ENCODE data around the gene BRD3OS.
"Not testable (repeated sequence)": the region's sequence is repeated elsewhere in the genome, so short reads cannot be mapped to it uniquely, and the experiment has no call there.

DNA sequence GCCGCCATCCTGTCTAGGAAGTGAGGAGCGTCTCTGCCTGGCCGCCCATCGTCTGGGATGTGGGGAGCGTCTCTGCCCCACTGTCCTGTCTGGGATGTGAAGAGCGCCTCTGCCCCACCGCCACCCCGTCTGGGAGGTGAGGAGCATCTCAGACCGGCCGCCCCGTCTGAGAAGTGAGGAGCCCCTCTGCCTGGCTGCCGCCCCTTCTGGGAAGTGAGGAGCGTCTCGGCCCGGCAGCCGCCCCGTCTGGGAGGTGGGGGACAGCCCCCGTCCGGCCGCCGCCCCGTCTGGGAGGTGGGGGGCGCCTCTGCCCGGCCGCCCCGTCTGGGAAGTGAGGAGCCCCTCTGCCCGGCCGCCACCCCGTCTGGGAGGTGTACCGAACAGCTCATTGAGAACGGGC lies 50.4 kb downstream of the BRD3OS start:
- TF ChIP-seq, protein P1, sequence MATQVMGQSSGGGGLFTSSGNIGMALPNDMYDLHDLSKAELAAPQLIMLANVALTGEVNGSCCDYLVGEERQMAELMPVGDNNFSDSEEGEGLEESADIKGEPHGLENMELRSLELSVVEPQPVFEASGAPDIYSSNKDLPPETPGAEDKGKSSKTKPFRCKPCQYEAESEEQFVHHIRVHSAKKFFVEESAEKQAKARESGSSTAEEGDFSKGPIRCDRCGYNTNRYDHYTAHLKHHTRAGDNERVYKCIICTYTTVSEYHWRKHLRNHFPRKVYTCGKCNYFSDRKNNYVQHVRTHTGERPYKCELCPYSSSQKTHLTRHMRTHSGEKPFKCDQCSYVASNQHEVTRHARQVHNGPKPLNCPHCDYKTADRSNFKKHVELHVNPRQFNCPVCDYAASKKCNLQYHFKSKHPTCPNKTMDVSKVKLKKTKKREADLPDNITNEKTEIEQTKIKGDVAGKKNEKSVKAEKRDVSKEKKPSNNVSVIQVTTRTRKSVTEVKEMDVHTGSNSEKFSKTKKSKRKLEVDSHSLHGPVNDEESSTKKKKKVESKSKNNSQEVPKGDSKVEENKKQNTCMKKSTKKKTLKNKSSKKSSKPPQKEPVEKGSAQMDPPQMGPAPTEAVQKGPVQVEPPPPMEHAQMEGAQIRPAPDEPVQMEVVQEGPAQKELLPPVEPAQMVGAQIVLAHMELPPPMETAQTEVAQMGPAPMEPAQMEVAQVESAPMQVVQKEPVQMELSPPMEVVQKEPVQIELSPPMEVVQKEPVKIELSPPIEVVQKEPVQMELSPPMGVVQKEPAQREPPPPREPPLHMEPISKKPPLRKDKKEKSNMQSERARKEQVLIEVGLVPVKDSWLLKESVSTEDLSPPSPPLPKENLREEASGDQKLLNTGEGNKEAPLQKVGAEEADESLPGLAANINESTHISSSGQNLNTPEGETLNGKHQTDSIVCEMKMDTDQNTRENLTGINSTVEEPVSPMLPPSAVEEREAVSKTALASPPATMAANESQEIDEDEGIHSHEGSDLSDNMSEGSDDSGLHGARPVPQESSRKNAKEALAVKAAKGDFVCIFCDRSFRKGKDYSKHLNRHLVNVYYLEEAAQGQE (IDR thresholded peaks at IDR 0.05; ENCODE audit: unreplicated experiment), result not testable (repeated sequence)
- TF ChIP-seq, protein P2, sequence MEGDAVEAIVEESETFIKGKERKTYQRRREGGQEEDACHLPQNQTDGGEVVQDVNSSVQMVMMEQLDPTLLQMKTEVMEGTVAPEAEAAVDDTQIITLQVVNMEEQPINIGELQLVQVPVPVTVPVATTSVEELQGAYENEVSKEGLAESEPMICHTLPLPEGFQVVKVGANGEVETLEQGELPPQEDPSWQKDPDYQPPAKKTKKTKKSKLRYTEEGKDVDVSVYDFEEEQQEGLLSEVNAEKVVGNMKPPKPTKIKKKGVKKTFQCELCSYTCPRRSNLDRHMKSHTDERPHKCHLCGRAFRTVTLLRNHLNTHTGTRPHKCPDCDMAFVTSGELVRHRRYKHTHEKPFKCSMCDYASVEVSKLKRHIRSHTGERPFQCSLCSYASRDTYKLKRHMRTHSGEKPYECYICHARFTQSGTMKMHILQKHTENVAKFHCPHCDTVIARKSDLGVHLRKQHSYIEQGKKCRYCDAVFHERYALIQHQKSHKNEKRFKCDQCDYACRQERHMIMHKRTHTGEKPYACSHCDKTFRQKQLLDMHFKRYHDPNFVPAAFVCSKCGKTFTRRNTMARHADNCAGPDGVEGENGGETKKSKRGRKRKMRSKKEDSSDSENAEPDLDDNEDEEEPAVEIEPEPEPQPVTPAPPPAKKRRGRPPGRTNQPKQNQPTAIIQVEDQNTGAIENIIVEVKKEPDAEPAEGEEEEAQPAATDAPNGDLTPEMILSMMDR (conservative IDR thresholded peaks at IDR 0.05; ENCODE audit: low read depth in 2 of 2), result not testable (repeated sequence)
- TF ChIP-seq JUNB (IDR thresholded peaks at IDR 0.05; ENCODE audit: unreplicated experiment); EZH2phosphoT487 (IDR thresholded peaks at IDR 0.05; ENCODE audit: unreplicated experiment); POLR2AphosphoS5 (IDR thresholded peaks at IDR 0.05; ENCODE audit: low read depth); ZNF114 (CRISPR knock-in tag; IDR thresholded peaks at IDR 0.05); ZNF331 (CRISPR knock-in tag; IDR thresholded peaks at IDR 0.05; ENCODE audit: low read depth); EZH2 (IDR thresholded peaks at IDR 0.05; ENCODE audit: low read depth, unreplicated experiment); CREB1 (CRISPR knock-in tag; IDR thresholded peaks at IDR 0.05; ENCODE audit: low read depth): not testable (repeated sequence)
- TF ChIP-seq, protein P3, sequence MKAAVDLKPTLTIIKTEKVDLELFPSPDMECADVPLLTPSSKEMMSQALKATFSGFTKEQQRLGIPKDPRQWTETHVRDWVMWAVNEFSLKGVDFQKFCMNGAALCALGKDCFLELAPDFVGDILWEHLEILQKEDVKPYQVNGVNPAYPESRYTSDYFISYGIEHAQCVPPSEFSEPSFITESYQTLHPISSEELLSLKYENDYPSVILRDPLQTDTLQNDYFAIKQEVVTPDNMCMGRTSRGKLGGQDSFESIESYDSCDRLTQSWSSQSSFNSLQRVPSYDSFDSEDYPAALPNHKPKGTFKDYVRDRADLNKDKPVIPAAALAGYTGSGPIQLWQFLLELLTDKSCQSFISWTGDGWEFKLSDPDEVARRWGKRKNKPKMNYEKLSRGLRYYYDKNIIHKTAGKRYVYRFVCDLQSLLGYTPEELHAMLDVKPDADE (IDR thresholded peaks at IDR 0.05), result not testable (repeated sequence)
